NCI-H1436 (cell line): ENCODE results near the gene FYCO1.
"Not testable (repeated sequence)": the region's sequence is repeated elsewhere in the genome, so short reads cannot be mapped to it uniquely, and the experiment has no call there.

Experiments
- DNase-seq: peaks from one replicate; lab custom pipeline; 2025; lab: John Stamatoyannopoulos, UW

The FYCO1 gene

DNA sequence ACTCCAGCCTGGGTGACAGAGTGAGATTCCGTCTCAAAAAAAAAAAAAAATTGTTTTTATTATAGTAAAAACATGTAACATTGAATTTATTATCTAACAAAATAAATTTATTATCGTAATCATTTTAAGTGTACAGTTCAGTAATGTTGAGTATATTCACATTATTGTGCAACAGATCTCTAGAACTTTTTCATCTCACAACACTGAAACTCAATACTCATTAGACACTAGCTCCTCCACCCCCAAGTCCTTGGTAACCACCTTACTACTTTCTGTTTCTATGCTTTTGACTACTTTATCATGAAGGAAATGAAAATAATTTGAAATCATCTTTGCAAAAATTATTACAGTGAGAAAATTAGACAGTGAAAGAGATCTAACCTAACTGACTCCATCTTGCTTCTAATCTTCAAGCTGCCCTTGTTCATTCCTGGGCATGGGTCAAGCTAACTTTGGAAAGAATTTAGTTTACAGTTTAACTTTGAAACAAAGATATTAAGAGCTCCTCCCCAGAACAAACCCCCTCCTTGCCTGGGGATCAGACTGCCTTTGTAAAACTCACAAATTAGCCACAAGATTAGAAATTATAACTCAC, 15.0 kb upstream of the FYCO1 start:
- DNase-seq, result no peak

DNA sequence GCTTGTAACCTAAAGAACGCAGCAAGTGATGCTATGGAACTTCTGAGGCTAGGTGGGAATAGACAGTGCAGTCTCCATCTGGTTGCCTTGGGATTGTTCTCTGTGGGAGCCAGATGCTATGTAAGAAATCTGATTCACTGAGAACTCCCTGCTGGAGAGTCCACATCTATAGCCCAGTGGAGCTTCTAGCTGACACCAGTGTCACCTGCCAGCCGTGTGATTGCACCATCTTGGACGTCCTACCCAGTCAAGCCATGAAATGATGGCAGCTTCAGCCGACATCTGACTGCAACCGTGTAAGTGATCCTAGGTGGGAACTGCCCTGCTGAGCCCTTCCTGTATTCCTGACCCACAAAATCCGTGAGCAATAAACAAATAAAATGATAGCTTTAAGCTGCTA, 12.4 kb upstream of the FYCO1 start:
- DNase-seq, result no peak

DNA sequence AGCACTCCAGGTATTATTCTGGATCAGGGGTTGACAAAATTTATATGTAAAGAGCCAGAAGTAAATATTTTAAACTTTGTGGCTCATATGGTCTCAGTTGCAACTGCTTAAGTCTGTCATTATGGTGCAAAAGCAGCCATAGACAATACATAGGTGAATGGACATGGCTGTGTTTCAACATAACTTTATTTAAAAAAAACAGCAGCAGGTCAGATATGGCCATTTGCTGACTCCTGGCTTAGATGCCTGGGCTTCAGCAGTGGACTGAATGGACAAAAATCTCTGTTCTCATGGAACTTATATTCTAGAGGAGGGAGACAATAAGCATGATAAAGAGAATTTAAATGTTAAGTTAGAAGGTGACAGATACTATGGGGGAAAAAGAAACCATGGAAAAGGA, 11.7 kb upstream of the FYCO1 start:
- no peak for DNase-seq

DNA sequence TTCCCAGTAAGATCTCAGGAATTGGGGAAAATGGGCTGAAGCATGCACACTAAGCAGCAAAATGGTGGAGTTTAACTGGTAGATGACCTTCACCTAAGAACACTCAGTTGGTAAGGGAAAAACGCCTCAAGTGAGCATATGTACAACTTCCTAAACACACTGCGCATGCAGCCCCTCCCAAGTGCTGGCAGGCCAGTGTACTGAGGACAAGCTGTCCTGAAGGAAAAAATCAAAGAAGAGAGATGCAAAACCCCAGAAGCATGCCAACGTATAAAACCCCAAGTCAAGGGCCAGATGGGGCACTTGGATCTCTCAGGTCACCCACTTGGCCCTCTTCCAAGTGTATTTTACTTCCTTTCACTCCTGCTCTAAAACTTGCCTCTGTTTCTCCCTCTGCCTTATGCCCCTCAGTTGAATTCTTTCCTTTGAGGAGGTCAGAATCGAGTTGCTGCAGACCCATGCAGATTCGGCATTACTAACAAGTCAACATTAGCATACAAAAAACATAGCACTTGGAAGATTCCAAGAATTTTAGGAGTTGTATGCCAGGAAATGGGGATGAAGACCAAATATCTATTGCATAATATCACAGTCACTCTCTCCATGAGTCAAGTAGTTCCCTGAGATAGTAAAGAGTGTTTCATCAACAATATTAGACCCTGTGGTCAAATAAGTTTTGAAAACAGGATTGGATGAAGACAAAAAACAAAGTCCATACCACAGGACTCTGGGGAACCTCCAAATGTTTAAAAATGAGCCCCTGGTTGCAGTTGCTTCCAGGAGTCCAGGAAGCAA, 10.8 kb upstream of the FYCO1 start:
- DNase-seq, result no peak

DNA sequence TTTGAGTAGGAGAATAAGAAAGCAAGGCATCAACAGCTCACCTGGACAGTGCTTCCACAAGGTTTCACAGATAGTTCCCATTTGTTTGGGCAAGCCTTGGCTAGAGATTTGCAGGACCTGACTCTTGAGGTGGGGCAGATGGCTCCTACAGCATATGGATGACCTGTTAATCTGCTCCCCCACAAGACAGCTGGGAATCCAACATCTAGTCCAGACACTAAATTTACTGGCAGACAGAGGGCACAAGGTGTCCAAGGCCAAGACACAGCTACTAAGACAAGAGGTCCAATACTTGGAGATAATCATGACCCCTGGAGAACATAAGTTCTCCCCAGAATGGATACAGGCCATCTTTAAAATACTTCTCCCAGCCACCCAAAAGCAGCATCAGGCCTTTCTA, 8.1 kb upstream of the FYCO1 start:
- DNase-seq, result not testable (repeated sequence)

DNA sequence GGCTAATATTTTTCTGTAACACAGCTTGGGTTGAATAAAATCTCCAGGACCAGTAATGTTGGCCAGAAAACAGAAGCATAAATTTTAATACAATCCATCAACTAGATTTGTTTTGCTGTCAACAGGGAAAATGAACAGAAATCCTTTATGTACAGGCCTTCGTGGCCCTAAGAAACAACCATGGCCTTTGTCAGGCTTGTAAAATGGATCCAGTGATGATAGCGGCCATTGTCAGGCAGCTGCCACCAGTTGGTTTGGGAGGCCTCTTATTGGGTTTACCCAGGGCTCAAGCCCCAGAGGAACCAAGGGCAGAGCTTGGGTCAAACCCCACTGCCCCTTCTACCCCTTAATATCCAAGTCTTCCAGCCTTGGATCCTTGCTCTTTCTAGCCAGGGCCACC, 5.6 kb upstream of the FYCO1 start:
- no peak for DNase-seq

DNA sequence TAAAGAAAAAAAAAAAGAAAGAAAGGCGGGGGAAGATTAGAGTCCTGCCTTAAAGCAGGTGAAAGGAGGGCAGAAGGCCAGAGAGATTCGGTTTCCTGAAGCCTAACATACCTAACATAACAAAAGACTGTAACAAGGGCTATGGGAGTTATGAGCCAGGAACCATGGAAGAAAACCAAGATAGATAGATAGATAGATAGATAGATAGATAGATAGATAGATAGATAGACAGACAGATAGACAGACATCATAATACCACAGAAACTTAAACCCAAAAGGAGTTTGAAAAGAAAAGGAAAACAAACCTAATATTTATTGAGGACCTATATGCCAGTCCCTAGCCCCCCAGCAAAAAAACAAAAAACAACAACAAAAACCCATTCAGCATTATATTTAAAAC, 2.3 kb upstream of the FYCO1 start:
- no peak for DNase-seq

DNA sequence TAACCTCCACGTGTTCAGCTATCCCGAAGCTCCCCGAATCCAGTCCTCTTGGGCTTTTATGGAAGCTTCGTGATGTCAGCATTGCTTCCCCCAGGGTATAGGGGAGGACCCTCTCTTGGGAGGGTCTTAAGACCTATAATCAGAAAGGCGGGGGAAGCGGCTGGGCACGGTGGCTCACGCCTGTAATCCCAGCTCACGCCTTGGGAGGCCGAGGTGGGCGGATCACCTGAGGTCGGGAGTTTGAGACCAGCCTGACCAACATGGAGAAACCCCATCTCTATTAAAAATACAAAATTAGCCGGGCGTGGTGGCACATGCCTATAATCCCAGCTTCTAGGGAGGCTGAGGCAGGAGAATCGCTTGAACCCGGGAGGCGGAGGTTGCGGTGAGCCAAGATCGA, 1.9 kb upstream of the FYCO1 start:
- DNase-seq, result not testable (repeated sequence)

DNA sequence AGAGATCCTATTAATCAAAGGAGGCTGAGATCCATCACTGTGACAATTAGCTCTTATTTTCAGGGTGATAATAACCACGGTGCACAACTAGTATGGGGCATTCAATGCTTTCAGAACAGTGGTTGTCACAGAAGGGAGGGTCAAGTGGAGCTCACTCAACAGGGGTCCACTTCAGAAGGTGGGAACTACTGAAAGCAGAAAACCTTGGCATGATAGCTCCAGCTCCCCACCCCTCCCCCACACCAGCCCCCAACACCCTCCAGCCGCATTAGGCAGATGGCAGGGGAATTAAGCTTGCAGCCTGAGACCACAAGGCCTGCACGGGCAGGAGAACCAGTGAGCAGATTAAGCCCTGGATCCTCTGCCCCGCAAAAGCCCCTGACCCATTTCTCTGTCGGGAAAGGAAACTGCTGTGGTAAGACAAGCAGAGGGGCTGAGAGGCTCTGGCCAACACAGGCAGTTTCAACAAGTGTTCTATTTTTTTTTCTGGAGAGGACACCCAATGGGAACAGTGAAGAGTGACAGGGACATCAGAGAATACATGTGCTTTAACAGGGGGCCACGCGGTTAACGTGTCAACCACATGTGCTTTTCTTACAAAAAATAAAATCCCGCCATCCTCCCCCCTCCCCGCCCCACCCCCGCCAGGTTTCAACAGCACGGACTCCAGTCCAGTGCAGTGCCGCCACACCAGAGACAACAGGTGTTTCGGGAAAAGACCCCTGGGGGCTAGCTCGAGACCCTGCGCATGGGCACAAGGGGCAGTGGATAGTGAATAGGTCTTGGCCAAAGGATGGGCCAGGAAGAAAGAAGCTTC, 997 bp downstream of the FYCO1 start:
- no peak for DNase-seq

DNA sequence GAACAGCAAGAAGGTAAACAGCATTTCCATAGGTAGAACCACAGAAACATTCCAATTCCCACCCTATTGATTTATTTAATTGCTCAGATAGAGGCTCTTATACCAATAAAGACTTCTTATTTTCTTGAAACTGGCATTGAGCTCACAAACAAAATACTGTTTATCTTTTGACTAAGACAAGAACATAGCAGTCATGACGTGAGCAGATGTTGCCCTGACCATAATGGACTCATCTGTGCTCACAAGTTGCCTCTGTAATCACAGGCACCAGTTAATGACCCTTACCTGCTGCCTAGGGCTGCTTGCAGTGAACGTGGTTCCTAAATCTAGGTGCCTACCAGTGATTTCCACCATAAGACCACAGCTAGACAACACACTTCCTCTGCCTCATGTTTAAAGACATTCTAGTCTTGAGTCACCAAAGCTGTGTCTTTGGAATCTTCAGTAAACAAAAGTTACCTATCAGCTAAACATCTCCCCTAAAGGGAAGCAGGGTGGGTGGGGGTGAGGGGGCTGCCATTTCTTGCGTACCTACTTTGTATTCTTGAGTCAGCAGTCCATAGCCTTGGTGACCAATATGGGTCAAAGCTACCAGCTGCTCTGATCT, 2.1 kb downstream of the FYCO1 start:
- no peak for DNase-seq

DNA sequence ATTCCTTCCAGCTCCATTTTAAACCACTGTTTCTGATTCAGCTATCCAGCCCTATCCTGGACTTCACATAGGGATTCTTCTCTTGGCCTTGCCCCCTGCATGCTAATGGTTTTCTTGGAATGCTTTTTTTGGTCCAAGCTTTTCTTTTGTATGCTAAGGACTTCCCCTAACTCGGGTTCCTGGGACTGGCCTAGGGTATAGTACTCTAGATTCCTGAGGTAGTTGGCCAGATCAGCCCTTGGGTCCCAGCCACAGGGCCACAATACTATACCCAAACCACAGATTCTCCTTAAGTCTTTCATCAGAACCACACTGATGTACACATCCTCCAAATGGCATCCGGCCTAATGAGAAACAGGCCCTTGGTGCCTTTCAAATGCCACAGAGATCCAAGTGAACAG, 2.8 kb downstream of the FYCO1 start:
- DNase-seq, result no peak

DNA sequence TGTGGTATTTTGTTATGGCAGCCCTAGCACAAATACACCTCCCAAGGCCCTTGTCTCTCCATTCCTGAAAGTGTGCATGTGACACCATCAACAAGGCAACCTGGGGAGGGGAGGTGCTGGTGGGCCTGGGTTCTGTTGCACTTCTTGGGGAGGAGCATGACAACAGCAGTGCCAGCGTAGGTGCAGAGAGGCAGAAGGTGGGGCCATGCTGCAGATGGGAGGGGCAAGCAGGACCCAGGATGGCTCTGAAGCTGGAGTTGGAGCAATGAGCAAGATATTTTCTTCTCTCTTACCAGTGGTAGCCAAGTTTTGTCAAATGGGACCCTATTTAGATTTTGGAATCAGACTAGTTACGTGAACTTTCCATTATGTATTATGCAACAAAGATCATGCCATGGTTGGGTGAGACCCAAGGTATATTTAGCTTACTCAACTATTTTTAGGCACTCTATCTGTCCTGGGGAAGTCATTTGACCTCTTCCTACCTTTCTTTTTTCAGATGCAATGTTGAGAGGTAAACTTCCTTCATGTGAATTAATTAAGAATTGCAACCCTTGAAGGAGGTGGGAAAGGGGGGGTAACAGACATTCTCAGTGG, 3.4 kb downstream of the FYCO1 start:
- DNase-seq, result no peak

DNA sequence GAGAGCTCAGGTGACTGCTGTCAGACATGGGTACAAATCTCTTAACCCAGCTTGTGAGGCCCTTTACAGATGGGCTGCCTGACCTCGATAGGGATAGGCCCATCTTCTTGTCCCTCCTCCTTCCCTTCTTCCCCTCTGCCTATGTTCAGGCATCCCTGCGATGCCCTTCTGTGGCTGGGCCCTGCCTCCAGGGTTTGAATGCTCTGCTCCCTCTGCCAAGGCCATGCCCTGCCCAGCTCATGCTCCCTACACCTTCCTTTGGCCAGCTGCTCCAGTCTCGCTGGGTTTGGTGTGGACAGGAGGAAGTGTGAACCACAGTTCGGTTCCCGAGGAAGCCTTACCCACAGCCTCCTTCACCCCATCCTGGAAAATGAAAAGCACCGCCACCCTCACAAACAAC, 4.3 kb downstream of the FYCO1 start:
- DNase-seq, result no peak

DNA sequence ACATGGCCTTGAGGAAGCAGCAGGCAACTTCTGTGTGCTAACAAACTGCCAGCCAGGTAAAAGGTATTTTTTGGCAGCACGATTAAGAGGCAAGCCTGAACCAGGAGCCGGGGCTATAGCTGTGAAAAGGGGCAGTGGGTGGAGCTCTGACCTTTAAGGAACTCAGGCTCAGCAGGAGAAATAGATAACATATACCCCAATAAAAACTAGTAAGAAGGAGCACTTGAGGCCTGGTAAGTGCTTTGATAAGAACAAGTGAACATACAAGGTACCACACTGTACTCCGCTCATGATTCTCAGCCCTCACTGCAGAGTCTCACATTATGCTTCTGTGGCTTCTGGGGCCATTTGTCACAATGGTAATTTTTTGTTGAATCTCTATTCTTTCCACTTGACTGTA, 5.4 kb downstream of the FYCO1 start:
- no peak for DNase-seq

DNA sequence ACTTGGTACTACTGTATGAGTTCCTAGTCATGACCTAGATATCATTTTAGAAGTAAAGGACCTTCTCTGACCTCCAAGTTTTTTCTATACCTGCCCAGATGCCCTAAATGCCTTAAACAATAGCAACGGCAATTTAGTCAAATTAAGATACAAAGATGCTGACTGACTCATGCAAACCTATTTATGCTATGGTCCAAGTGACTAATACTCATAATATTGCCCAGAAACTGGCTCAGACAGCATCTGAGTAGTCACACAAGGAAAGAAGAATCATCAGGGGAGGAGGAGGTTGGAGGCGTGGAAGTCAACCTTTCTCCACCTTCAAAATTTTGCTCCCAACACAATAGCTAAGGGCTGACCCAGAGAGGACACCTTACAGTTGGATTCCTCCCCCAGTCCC, 6.8 kb downstream of the FYCO1 start:
- no peak for DNase-seq

DNA sequence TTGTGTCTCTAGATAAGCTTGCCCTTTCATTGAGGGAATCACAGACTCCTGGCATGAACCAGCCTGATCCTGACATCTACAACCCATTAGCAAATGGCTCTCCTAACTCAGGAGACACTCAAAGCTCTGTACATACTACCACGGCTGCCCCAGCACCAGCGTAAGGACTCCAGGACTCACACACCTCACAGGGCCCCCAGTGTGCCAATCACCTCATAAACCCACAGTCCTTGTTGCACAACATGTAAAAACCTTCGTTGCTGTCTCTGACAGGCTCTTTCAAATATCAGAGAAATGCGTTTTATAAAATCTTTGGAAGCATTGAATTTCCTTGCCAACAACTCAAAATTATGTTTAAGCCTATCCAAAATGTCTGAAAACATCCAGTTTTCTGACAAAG, 7.3 kb downstream of the FYCO1 start:
- DNase-seq, result no peak

DNA sequence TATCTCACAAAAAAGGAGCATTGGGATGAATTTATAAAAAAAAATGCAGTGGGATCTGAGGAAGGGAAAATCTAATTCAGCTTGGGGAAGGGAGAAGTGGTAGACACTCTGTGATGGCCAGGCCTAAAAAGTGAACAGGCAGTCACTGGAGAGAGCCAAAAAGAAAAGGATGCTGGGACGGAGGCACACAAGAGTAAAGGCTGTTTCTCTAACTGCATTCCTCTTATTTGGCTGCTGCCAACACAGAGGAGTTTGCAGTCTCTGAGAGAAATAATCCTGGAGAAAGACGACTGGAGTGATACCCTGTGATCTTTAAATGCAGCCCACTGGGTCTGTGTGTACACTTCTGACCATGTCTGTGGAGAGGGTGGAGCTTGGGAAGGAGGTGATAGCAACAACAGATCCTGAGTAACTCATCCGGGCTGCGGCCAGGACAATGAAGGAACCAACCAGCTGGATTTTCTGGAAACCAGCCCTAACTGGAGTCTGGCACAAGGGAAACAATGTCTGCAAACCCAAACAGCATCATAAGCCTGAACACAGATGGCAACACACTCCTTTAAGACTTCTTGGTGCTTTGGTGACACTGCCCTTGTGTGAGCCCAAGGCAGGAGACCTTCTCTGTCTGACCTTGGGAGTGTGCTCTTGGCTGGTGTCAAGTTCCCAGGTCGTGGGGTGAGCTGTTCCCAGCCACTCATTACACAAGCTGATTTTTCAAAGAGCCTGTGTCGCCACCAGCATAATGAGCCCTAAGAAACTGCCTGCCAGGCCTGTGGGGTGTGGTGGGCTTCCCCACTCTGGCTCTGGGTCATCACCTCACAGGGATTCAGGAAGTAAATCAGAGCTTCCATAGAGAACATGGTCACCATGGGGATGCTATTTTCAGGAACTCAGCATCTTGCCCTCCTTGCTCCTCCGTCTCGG, 8.0 kb downstream of the FYCO1 start:
- no peak for DNase-seq

DNA sequence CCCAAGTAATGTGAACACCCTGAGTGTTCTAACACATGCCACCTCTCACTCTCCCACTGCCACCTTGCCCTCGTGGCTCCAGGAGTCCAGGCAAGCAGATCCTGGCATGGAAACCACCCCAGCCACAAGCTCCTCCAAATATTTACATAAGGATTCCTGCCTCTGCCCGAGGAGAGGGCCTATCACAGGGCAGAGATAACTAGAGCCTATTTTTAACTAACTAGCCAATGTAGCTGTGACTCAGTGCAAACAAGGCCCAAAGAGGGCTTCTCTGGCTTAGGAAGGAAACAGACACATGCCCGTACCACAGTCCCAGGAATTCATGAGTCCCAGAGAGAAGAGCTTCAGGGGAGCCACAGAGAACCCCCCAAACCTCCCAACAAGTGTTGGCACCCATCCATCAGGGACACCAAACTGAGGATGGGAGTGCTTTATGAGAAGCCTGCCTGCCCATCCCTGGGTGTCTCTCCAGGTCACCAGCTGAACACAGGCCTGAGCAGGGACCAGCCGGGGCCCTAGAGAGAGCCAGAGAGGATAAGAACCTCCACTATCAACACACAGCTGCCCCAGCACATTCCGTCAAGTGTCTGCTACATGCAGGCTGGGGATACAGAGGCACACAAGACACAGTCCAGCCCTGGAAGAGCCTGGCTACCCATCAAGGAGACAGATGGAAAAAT, 9.2 kb downstream of the FYCO1 start:
- no peak for DNase-seq

DNA sequence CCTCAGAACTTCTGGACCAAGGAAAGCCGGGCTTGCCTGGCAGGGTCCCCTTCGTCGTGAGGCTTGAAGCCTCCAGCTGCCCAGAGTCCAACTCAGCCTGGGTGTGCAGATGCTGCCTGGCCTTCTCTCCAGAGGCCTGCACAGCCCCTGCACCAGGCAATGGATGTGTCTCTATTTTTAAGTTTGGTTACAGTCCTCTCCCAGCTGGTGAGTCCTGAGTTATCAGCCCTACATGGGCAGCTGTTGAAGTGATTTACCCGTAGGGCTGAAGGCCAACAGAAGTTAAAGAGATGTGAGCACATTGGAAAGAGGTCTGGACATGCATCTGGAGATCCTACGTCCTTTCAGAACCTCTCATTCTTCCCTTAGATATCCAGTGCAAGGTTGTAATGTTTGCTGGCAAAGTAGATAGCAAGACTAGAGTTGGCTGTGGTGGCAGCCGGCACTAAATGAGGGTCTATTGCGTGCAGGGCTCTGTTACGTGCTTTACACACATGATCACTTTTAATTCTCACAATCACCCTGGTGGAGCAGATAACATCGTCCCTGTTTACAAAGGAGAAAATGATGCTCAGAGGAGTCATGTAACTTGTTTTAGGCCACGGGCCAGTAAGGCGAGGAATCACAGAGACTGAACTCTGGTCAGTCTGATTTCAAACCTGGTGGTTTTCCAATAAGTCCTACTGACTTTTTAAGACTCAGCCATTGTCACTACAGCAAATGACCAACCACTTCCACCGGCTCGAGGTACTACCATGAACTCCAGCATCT, 9.9 kb downstream of the FYCO1 start:
- DNase-seq, result no peak
